ACC112 (cell line): Measurements from ENCODE around the gene SMIM30.

ENCODE experiments used
- H2AFZ ChIP-seq: fragments of 200-600 bp; sonication (generic); one replicate; pipeline ENCODE4 v1.6.0; 2017; ENCODE audit warnings: antibody characterized with exemption, low read length; ENCODE audit not compliant: unreplicated experiment
- H3K27ac ChIP-seq: fragments of 200-600 bp; sonication (generic); 2 replicates; pipeline ENCODE4 v1.5.1; 2014; ENCODE audit warnings: low read depth, mild to moderate bottlenecking, antibody characterized with exemption, low read length, moderate library complexity
- H3K27me3 ChIP-seq: fragments of 200-600 bp; sonication (generic); 2 replicates; pipeline ENCODE4 v1.6.1; 2014; ENCODE audit warnings: mild to moderate bottlenecking, antibody characterized with exemption, low read length, moderate library complexity, mixed read lengths; ENCODE audit not compliant: insufficient read depth
- H3K36me3 ChIP-seq: fragments of 200-600 bp; sonication (generic); 2 replicates; pipeline ENCODE4 v1.6.1; 2016; ENCODE audit warnings: mild to moderate bottlenecking, antibody characterized with exemption, low read length, moderate library complexity, mixed read lengths; ENCODE audit not compliant: insufficient read depth
- H3K4me1 ChIP-seq: fragments of 200-600 bp; sonication (generic); one replicate; pipeline ENCODE4 v1.6.1; 2016; ENCODE audit warnings: low read length, mixed read lengths; ENCODE audit not compliant: insufficient read depth, unreplicated experiment, control insufficient read depth
- H3K4me3 ChIP-seq: fragments of 200-600 bp; sonication (generic); 2 replicates; pipeline ENCODE4 v1.5.1; 2014; ENCODE audit warnings: mild to moderate bottlenecking, low read depth, low read length
- H3K79me2 ChIP-seq: fragments of 200-600 bp; sonication (generic); one replicate; pipeline ENCODE4 v1.6.0; 2016; ENCODE audit warnings: low read length; ENCODE audit not compliant: control insufficient read depth, unreplicated experiment, insufficient read depth

Gene SMIM30

GRCh38 chr7:113084496-113085172 is 33.7 kb downstream of the SMIM30 start:
- no peaks in the 10 kb centered on the region for H3K36me3 ChIP-seq
- no peaks in the 10 kb centered on the region for H3K79me2 ChIP-seq
- H3K4me3 ChIP-seq = no peak overlapping the region; the same call in 1 of the 2 replicates
- peaks cover 9% of the 10 kb centered on the region for H3K4me1 ChIP-seq
- no peak overlapping the region for H3K27ac ChIP-seq
- no peak overlapping the region for H2AFZ ChIP-seq
- H3K27me3 ChIP-seq = no peaks in the 10 kb centered on the region

- H3K27ac ChIP-seq = no peak overlapping the region
- no peak overlapping the region for H2AFZ ChIP-seq
- no peaks in the 10 kb centered on the region for H3K79me2 ChIP-seq
- H3K36me3 ChIP-seq = no peaks in the 10 kb centered on the region
- peaks cover 9% of the 10 kb centered on the region for H3K4me1 ChIP-seq
- H3K4me3 ChIP-seq = no peak overlapping the region
- H3K27me3 ChIP-seq = no peaks in the 10 kb centered on the region
Observed at GRCh38 chr7:113083816-113084495, 34.4 kb downstream of the SMIM30 start.

- Histone ChIP-seq H3K36me3 (no peaks in the 10 kb centered on the region), H3K4me3 (no peak overlapping the region), H3K79me2 (no peaks in the 10 kb centered on the region), H3K27me3 (no peaks in the 10 kb centered on the region), H3K4me1 (peaks cover 9% of the 10 kb centered on the region), H3K27ac (no peak overlapping the region), H2AFZ (no peak overlapping the region)
Observed at GRCh38 chr7:113083132-113083815, 35.1 kb downstream of the SMIM30 start.

- no peaks in the 10 kb centered on the region for H3K4me1 ChIP-seq
- no peak overlapping the region for H3K4me3 ChIP-seq
- no peak overlapping the region for H2AFZ ChIP-seq
- no peaks in the 10 kb centered on the region for H3K27me3 ChIP-seq
- no peaks in the 10 kb centered on the region for H3K36me3 ChIP-seq
- H3K79me2 ChIP-seq = no peaks in the 10 kb centered on the region
- H3K27ac ChIP-seq = no peak overlapping the region
Observed at GRCh38 chr7:113078331-113078730, 40.0 kb downstream of the SMIM30 start.

- Histone ChIP-seq H3K4me1 (no peaks in the 10 kb centered on the region), H3K27ac (no peak overlapping the region), H3K27me3 (no peaks in the 10 kb centered on the region), H2AFZ (no peak overlapping the region), H3K4me3 (no peak overlapping the region), H3K36me3 (no peaks in the 10 kb centered on the region), H3K79me2 (no peaks in the 10 kb centered on the region)
Observed at GRCh38 chr7:113076703-113077102, 41.7 kb downstream of the SMIM30 start.

- Histone ChIP-seq H2AFZ (no peak overlapping the region), H3K36me3 (no peaks in the 10 kb centered on the region), H3K27ac (no peak overlapping the region), H3K4me1 (no peaks in the 10 kb centered on the region), H3K79me2 (no peaks in the 10 kb centered on the region), H3K4me3 (no peak overlapping the region), H3K27me3 (no peaks in the 10 kb centered on the region)
Observed at GRCh38 chr7:113071465-113071864, 46.9 kb downstream of the SMIM30 start.
